Measurements from ENCODE around the gene ASB14. TPM values are rescaled to one million over a fixed set of nuclear protein-coding genes. Genes with fewer than 3 reads are reported as not detected.

ASB14 gene
- total RNA-seq, 1 donor from 2014 or later: not detected

DNA sequence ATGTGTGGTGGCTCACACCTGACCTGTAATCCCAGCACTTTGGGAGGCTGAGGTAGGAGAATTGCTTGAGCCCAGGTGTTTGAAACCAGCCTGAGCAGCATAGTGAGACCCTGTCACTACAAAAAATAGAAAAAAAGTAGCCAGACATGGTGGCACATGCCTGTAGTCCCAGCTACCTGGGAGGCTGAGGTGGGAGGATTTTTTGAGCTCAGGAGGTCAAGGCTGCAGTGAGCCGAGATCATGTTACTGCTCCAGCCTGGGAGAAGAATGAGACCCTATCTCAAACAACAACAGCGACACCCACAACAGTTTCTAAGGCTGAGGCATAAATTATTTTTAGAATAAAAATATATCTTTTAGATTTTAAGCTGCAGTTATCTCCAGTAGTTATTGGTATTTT is 58.7 kb downstream of the ASB14 start:
- peaks cover 6% of the 10 kb centered on the region for H3K36me3 ChIP-seq
- H3K4me1 ChIP-seq: peaks cover under 1% of the 10 kb centered on the region
- H3K9me3 ChIP-seq (ENCODE audit: low read depth): no peaks in the 10 kb centered on the region
- no peak for TF ChIP-seq EZH2 (IDR thresholded peaks at IDR 0.05)
- TF ChIP-seq, protein P1, sequence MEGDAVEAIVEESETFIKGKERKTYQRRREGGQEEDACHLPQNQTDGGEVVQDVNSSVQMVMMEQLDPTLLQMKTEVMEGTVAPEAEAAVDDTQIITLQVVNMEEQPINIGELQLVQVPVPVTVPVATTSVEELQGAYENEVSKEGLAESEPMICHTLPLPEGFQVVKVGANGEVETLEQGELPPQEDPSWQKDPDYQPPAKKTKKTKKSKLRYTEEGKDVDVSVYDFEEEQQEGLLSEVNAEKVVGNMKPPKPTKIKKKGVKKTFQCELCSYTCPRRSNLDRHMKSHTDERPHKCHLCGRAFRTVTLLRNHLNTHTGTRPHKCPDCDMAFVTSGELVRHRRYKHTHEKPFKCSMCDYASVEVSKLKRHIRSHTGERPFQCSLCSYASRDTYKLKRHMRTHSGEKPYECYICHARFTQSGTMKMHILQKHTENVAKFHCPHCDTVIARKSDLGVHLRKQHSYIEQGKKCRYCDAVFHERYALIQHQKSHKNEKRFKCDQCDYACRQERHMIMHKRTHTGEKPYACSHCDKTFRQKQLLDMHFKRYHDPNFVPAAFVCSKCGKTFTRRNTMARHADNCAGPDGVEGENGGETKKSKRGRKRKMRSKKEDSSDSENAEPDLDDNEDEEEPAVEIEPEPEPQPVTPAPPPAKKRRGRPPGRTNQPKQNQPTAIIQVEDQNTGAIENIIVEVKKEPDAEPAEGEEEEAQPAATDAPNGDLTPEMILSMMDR (IDR thresholded peaks at IDR 0.05): no peak
- TF ChIP-seq EZH2phosphoT487 (IDR thresholded peaks at IDR 0.05): no peak
- no peak for DNase-seq (ENCODE audit: low spot score)
- H3K27me3 ChIP-seq: peaks cover 5% of the 10 kb centered on the region
- H3K79me2 ChIP-seq (ENCODE audit: low read depth): peaks cover 38% of the 10 kb centered on the region
- H3K9me3 Mint-ChIP-seq: no peaks in the 10 kb centered on the region
- H3K4me3 ChIP-seq: no peak overlapping the region
- H3K36me3 Mint-ChIP-seq: peaks cover 10% of the 10 kb centered on the region
- no peak overlapping the region for H2AFZ ChIP-seq (replicated peaks)
- H4K20me1 ChIP-seq (ENCODE audit: low read depth): peaks cover 13% of the 10 kb centered on the region
- H3K4me1 Mint-ChIP-seq: peaks cover 7% of the 10 kb centered on the region
- H3K27ac ChIP-seq: no peak overlapping the region
- no peak overlapping the region for H3K4me2 ChIP-seq
- H3F3A ChIP-seq (ENCODE audit: low read depth): no peaks in the 10 kb centered on the region
- no peak overlapping the region for H3K4me3 Mint-ChIP-seq
- H3K27ac Mint-ChIP-seq: no peak overlapping the region
- no peak overlapping the region for H3K9ac ChIP-seq
- no peaks in the 10 kb centered on the region for H3K27me3 Mint-ChIP-seq (ENCODE audit: insufficient read depth, low read depth)

DNA sequence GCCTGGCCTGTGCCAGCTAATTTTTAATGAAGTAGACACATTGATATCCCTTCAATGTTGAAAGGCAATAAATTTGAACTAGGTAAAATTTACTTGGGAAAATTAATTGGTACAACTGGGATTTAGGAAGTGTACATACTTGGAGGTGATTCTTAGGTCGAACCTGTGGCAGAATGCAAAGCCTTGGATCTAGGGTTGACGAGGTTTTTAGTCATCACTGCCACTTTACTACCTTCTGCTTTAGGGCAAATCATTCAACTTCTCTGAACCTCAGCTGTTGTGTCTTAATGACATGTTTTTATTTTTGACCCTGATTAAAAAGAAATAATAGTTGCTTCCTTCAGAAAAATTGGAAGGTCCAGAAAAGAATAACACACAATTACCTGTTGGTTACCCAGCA is 62.5 kb downstream of the ASB14 start:
- H3K4me3 ChIP-seq: no peak overlapping the region
- peaks cover 48% of the 10 kb centered on the region for H3K79me2 ChIP-seq (ENCODE audit: low read depth)
- H3K27ac ChIP-seq: no peak overlapping the region
- Mint-ChIP-seq H3K36me3 (no peaks in the 10 kb centered on the region), H3K4me1 (peaks cover 19% of the 10 kb centered on the region), H3K27me3 (ENCODE audit: insufficient read depth, low read depth) (peaks cover 4% of the 10 kb centered on the region), H3K27ac (no peak overlapping the region), H3K9me3 (no peaks in the 10 kb centered on the region), H3K4me3 (no peak overlapping the region)
- peaks cover 13% of the 10 kb centered on the region for H3K27me3 ChIP-seq
- H2AFZ ChIP-seq (replicated peaks): no peak overlapping the region
- no peaks in the 10 kb centered on the region for H3K9me3 ChIP-seq (ENCODE audit: low read depth)
- peaks cover 13% of the 10 kb centered on the region for H3F3A ChIP-seq (ENCODE audit: low read depth)
- peaks cover 19% of the 10 kb centered on the region for H4K20me1 ChIP-seq (ENCODE audit: low read depth)
- H3K4me1 ChIP-seq: peaks cover 11% of the 10 kb centered on the region
- H3K36me3 ChIP-seq: no peaks in the 10 kb centered on the region
- TF ChIP-seq, protein P1 (IDR thresholded peaks at IDR 0.05): no peak
- TF ChIP-seq EZH2 (IDR thresholded peaks at IDR 0.05) (no peak), EZH2phosphoT487 (IDR thresholded peaks at IDR 0.05) (no peak)
- H3K4me2 ChIP-seq: no peak overlapping the region
- DNase-seq (ENCODE audit: low spot score): no peak
- H3K9ac ChIP-seq: no peak overlapping the region

DNA sequence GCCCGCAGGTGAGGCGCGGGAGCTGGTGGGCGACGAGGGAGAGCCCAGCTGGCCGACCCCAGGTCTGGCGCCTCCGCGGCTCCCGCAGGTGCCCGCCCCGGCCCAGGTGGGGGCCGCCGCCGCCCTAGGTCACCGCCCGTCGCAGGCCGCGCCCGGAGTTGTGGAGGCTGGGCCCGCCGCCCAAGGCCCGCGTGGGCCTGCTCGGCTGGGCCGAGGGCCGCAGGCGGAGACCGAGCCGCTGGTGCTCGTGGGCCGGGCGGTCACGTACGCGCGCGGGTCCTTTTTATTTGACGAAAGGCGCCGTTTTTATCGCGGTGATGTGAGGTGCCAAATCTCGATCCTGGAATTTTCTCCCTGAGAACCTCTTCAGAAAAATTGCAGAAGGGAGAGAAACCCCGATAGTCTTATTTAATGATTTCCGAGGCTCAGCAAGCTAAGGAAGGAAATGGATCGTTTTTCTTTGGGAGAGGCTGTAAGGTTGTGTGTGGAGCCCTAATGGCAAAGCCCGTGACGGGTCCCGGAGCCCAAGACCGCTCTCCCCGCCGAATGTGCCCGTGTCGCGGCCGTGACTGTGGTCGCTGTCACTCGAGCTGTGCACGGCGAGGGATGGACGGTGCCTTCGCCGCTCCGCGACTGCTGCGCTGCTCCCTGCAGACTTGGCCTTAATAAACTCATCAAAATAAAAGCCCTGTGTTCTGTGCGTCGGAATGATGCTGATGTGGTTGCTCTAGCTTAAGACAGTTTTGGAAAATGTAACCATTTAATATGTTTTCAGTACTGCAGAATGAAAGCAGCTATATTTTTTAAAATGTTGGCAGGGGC is 64.3 kb downstream of the ASB14 start:
- Histone ChIP-seq H3K4me2 (peak overlapping the region; percentile 97), H4K20me1 (ENCODE audit: low read depth) (peaks cover 19% of the 10 kb centered on the region), H3K4me3 (peak overlapping the region; percentile 83), H3K9me3 (ENCODE audit: low read depth) (no peaks in the 10 kb centered on the region), H3K27ac (no peak overlapping the region), H3K36me3 (no peaks in the 10 kb centered on the region), H3K79me2 (ENCODE audit: low read depth) (peaks cover 43% of the 10 kb centered on the region), H3K9ac (peak overlapping the region; percentile 42), H3F3A (ENCODE audit: low read depth) (peaks cover 13% of the 10 kb centered on the region), H3K4me1 (peaks cover 11% of the 10 kb centered on the region), H3K27me3 (peaks cover 13% of the 10 kb centered on the region), H2AFZ (replicated peaks) (peak overlapping the region; percentile 87)
- H3K4me3 Mint-ChIP-seq: peak overlapping the region; percentile 92
- H3K27me3 Mint-ChIP-seq (ENCODE audit: insufficient read depth, low read depth): peaks cover 4% of the 10 kb centered on the region
- peaks cover 19% of the 10 kb centered on the region for H3K4me1 Mint-ChIP-seq
- DNase-seq (ENCODE audit: low spot score): peak; percentile 45
- no peak overlapping the region for H3K27ac Mint-ChIP-seq
- no peaks in the 10 kb centered on the region for H3K36me3 Mint-ChIP-seq
- no peaks in the 10 kb centered on the region for H3K9me3 Mint-ChIP-seq
- TF ChIP-seq, protein P1 (IDR thresholded peaks at IDR 0.05): no peak
- TF ChIP-seq EZH2phosphoT487 (IDR thresholded peaks at IDR 0.05): no peak
- TF ChIP-seq EZH2 (IDR thresholded peaks at IDR 0.05): peak; percentile 65

All from neural progenitor cell (in vitro differentiated cells).